HG03378 (cell line): ENCODE results near the gene KCNAB1.

ENCODE experiments used
- ATAC-seq: cut with Tn5 transposase; IDR thresholded peaks from one replicate; pipeline ENCODE4 v1.9.1; 2021; ENCODE audit warnings: mild to moderate bottlenecking, moderate library complexity; ENCODE audit not compliant: unreplicated experiment

The KCNAB1 gene

DNA sequence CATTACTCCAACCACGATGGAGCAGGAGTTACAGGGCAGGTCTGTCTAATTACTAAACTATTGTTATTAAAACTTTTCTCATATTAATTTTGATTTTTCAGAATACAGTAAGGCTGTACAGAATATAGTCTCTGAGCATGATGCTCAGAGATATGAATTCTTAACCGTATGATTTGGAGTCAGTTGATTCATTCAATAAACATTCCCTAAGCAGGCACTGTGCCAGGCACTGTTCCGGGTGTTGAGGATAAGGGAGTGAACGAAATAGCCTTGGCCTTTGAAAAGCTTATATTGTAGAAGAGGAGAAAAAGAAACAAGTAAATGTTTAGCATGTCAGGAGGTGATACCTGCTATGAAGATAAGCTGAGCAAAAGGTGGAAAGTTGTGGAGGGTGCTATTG is 187.3 kb downstream of the KCNAB1 start:
- no peak for ATAC-seq

GRCh38 chr3:156311431-156311830 is 191.1 kb downstream of the KCNAB1 start:
- ATAC-seq: no peak

- ATAC-seq: no peak
Observed at GRCh38 chr3:156311930-156312329, 191.6 kb downstream of the KCNAB1 start.

DNA sequence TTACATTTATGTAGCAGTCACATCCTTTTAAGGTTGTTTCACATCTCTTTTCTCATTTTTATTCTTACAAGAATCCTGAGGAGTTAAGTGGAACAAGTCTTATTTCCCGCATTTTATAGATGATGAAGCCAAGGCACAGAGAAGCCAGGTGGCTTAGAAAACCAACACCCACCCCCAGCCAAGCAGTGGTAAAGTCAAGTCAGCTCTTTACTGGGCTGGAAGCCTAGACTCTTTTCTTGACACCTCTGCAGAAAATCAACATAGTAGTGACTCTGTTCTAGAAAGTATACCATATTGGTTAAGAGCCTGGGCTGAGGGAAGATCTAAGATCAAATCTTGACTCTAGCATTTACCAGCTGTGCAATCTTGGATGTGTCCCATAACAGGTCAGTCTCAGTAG is 195.7 kb downstream of the KCNAB1 start:
- no peak for ATAC-seq

- ATAC-seq: no peak
Observed at GRCh38 chr3:156317462-156318074, 197.2 kb downstream of the KCNAB1 start.

DNA sequence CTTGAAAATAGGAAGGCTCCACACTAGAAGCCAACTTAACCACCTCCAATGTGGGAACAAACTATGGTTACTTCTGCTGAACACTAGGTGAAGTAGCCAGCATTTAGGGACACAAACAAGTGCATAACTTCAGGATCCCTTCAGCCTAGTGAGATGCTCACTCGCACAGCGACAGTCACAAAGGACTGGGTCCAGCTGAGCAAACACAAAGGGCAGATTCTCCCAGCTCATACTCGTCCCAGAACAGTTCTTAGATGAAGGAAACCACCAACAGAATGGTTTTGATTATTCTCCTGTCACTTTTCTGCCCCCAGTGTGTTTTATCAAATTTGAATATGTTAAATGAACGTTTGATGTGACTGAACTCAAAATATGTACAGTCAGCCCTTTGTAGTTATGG is 201.6 kb downstream of the KCNAB1 start:
- no peak for ATAC-seq

- no peak for ATAC-seq
Observed at GRCh38 chr3:156323466-156323865, 203.1 kb downstream of the KCNAB1 start.

- no peak for ATAC-seq
Observed at GRCh38 chr3:156330415-156330814, 210.0 kb downstream of the KCNAB1 start.

- ATAC-seq: no peak
Observed at GRCh38 chr3:156332304-156332703, 211.9 kb downstream of the KCNAB1 start.

DNA sequence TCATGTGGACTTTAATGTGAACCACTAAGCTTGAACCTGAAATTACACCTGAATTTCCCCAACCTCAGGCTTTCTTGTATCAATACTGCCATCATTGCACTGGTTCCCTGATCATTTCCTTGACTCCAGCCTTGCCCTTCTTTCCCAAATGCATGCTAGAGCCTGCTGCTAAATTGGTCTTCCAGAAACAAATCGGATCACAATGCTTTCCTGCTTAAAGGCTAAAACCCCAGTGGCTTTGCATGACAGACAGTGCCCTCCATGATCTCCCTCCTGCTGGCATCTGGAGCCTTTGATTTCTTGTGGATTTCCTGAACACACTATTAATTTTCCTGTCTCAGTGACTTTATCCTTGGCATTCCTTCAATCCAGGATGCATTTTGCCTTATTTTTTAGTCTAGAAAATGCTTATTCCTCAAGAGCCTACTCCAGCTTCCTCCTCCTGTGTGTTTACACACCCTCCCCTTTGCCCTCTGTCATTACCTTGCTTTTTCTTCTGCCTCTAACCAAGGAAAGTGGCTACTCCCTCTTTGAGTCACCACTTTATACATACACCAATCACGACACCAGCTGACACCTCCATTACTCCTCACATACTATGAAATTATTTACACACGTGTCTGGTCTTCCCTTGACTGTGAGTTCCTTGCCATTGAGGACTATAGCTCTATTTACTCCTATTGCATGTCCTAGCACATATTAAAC is 214.6 kb downstream of the KCNAB1 start:
- ATAC-seq: no peak

DNA sequence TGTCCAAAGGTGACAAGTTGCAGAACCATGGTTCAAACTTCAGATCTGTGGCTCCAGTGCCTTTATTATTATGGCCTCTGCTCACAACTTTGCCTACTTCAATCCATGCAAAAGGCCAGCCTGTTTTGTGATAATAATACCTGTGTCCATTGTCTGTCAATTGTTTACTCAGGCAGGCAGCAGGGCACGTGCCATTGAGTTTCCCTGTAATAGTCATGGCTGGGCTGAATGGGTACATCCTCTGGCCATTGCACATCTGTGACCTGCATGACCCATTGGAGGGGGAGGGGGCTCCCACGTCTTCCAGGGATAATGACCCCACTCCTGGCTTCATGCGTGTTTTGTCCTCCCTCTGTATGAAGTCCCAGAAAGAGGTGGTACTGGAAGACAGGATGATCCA is 219.1 kb downstream of the KCNAB1 start:
- no peak for ATAC-seq

- ATAC-seq: no peak
Observed at GRCh38 chr3:156341332-156341731, 221.0 kb downstream of the KCNAB1 start.

DNA sequence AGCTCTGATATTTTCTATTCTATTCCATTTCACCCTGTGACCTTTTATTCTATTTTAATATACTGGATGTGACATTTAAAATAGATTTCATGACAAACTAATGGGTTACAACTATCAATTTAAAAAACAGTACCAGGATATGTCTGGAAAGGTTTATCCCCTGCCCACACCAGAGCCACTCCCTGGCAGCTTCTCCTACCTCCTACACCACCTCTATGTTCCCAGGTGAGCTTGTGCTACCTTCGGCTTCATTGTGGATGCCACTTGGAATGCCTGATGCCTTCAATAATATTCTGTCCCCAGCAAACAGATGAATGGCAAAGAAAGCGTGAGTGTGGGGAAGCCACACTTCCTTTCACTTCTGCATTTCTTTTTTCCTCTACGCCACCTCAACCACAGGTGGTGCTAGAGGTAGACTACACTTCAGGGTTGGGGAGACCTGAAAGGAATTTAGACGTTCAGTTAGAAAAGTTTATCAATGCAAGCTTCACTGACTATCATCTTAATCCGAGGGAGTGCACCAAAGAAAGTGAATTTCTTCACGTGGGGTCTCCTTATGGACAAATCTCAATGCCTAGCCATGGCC is 221.5 kb downstream of the KCNAB1 start:
- ATAC-seq: peak; percentile 100

- ATAC-seq: no peak
Observed at GRCh38 chr3:156344215-156344614, 223.8 kb downstream of the KCNAB1 start.

- no peak for ATAC-seq
Observed at GRCh38 chr3:156349111-156349510, 228.7 kb downstream of the KCNAB1 start.

DNA sequence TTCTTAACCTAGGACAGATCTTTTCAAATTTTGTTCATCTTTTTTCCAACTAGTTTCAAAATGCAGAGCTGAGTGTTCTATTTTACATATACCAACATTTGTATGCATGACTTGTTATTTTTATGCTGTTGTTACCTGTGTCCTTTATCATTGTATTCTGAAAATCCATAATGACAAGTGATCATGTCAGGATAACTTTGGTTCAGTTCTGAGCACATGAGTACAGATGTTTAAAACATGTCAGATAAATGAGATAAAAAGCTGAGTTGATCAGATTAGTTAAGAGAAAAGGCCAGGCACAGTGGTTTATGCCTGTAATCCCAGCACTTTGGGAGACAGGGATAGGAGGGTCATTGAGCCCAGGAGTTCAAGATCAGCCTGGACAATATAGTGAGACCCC is 229.6 kb downstream of the KCNAB1 start:
- ATAC-seq: no peak

GRCh38 chr3:156350781-156351180 is 230.4 kb downstream of the KCNAB1 start:
- ATAC-seq: no peak

DNA sequence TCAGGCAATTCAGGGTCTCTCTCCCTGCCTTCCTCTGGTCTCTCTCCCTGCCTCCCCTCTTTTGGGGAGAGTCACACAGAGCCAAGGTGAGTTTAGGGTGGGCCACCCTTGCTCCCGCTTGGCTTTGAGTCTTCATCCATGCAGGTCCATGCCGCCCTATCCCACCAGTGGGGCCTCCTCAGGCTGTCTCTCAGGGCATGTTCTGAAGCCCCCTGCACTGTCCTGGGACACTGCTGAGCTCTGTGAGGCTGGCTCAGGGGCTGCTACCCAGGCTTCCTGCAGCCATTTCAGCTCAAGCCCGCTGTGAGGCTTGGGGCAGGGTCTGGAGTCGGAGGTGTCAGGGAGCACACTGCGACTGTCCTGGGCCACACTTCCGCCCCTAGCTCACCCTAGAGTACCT is 231.4 kb downstream of the KCNAB1 start:
- no peak for ATAC-seq

- ATAC-seq: no peak
Observed at GRCh38 chr3:156352728-156353127, 232.3 kb downstream of the KCNAB1 start.

GRCh38 chr3:156353563-156353962 is 233.2 kb downstream of the KCNAB1 start:
- no peak for ATAC-seq

DNA sequence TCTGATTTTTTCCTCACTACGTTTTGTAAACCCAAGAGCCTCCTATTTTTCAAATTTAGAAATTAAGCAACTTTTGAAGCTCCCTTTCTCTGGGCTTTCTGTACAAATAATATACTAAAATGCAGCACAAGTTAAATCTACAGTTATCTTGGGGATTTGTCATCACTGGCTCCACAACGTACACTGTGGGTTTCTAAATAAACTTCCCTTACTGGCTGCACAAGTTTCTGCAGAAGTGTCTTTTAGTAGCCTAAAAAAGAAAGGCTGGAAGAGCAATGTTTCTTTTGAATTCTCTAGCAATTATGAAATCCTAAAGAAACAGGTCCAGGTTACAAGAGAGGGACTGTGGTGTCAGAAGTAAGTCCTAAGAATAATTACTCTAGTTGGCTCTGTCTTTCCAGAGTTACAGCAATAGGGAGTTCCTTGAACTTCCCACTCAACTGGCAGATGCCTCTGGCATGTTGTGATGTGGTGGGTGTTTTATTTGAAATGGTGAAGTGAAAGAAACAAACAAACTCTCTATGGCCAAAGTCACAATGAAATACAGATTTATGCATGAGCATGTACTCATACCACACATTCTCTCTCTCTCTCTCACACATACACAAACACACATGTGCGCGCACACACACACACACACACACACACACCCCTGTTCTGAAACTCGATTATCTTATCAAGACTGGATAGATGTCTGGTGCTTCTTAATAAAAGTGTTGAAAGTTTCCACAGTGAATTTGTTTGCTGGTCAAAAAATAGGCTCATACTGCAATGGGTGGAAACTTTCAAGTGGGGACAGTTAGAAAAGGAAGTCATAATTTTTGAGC is 236.4 kb downstream of the KCNAB1 start:
- no peak for ATAC-seq

GRCh38 chr3:156358232-156358631 is 237.9 kb downstream of the KCNAB1 start:
- ATAC-seq: no peak
